Suppressor macrophage treated with lipopolysaccharide for 4 hours (primary cell): ENCODE measurements around the gene TTLL11.

Source experiments
- DNase-seq: peaks from one replicate; pipeline ENCODE4 v3.0.0-alpha.2; 2020

TTLL11 gene

GRCh38 chr9:121926351-121926801 is 166.7 kb downstream of the TTLL11 start:
- no peak for DNase-seq

- DNase-seq = no peak
Measured at GRCh38 chr9:121925935-121926334, 167.2 kb downstream of the TTLL11 start.

GRCh38 chr9:121924700-121925099 is 168.4 kb downstream of the TTLL11 start:
- DNase-seq = no peak

GRCh38 chr9:121921444-121921843 is 171.7 kb downstream of the TTLL11 start:
- DNase-seq = no peak

GRCh38 chr9:121917375-121918335 is 175.5 kb downstream of the TTLL11 start:
- DNase-seq = no peak

GRCh38 chr9:121915304-121915625 is 177.8 kb downstream of the TTLL11 start:
- no peak for DNase-seq

GRCh38 chr9:121914604-121915303 is 178.4 kb downstream of the TTLL11 start:
- no peak for DNase-seq

- DNase-seq = no peak
Measured at GRCh38 chr9:121914017-121914595, 179.0 kb downstream of the TTLL11 start.

GRCh38 chr9:121912812-121913627 is 180.1 kb downstream of the TTLL11 start:
- DNase-seq = peak; percentile 12

- DNase-seq = no peak
Measured at GRCh38 chr9:121910491-121911040, 182.5 kb downstream of the TTLL11 start.

- no peak for DNase-seq
Measured at GRCh38 chr9:121909111-121909510, 184.0 kb downstream of the TTLL11 start.

GRCh38 chr9:121906074-121906870 is 186.8 kb downstream of the TTLL11 start:
- DNase-seq = peak; percentile 25

- DNase-seq = no peak
Measured at GRCh38 chr9:121902461-121903135, 190.5 kb downstream of the TTLL11 start.

- no peak for DNase-seq
Measured at GRCh38 chr9:121901616-121902015, 191.5 kb downstream of the TTLL11 start.

GRCh38 chr9:121900163-121900562 is 192.9 kb downstream of the TTLL11 start:
- no peak for DNase-seq

- no peak for DNase-seq
Measured at GRCh38 chr9:121898856-121899255, 194.3 kb downstream of the TTLL11 start.

- DNase-seq = no peak
Measured at GRCh38 chr9:121897140-121897539, 196.0 kb downstream of the TTLL11 start.

- DNase-seq = no peak
Measured at GRCh38 chr9:121896545-121896943, 196.6 kb downstream of the TTLL11 start.

- no peak for DNase-seq
Measured at GRCh38 chr9:121895818-121896544, 197.1 kb downstream of the TTLL11 start.

- no peak for DNase-seq
Measured at GRCh38 chr9:121895358-121895757, 197.8 kb downstream of the TTLL11 start.
